ENCODE results near the gene FOLR2.
A peak's percentile ranks its signal among the peaks of the same experiment; 100 is the strongest.

The FOLR2 gene

GRCh38 chr11:72239849-72240460 lies 23.4 kb downstream of the FOLR2 start:
- DNase-seq (ENCODE audit: low spot score in 2 of 2): no peak
- H3K36me3 Mint-ChIP-seq: peaks cover 18% of the 10 kb centered on the region
- no peaks in the 10 kb centered on the region for H3K9me3 Mint-ChIP-seq
- no peak for ATAC-seq
- H3K4me3 Mint-ChIP-seq: peak overlapping the region; percentile 63
- H3K4me1 Mint-ChIP-seq: peaks cover 52% of the 10 kb centered on the region
- no peak overlapping the region for H3K27ac Mint-ChIP-seq

- ATAC-seq (peak; percentile 14), DNase-seq (ENCODE audit: low spot score in 2 of 2) (peak in 1 of 2 donors; percentile 58)
- peak overlapping the region; percentile 63 for H3K4me3 Mint-ChIP-seq
- H3K27ac Mint-ChIP-seq: no peak overlapping the region
- peaks cover 53% of the 10 kb centered on the region for H3K4me1 Mint-ChIP-seq
- no peaks in the 10 kb centered on the region for H3K9me3 Mint-ChIP-seq
- H3K36me3 Mint-ChIP-seq: peaks cover 14% of the 10 kb centered on the region
These were observed 24.1 kb downstream of the FOLR2 start for GRCh38 chr11:72240461-72241290.

GRCh38 chr11:72241291-72241781 lies 24.7 kb downstream of the FOLR2 start:
- H3K9me3 Mint-ChIP-seq: no peaks in the 10 kb centered on the region
- DNase-seq (ENCODE audit: low spot score in 2 of 2) (peak in 1 of 2 donors; percentile 48), ATAC-seq (no peak)
- no peak overlapping the region for H3K4me3 Mint-ChIP-seq
- no peak overlapping the region for H3K27ac Mint-ChIP-seq
- H3K36me3 Mint-ChIP-seq: peaks cover 9% of the 10 kb centered on the region
- H3K4me1 Mint-ChIP-seq: peaks cover 53% of the 10 kb centered on the region

GRCh38 chr11:72242141-72242540 lies 25.5 kb downstream of the FOLR2 start:
- no peak overlapping the region for H3K4me3 Mint-ChIP-seq
- H3K27ac Mint-ChIP-seq: no peak overlapping the region
- peaks cover under 1% of the 10 kb centered on the region for H3K36me3 Mint-ChIP-seq
- H3K4me1 Mint-ChIP-seq: peaks cover 53% of the 10 kb centered on the region
- ATAC-seq: no peak
- no peaks in the 10 kb centered on the region for H3K9me3 Mint-ChIP-seq
- DNase-seq (ENCODE audit: low spot score in 2 of 2): peak in 1 of 2 donors; percentile 41

- Mint-ChIP-seq H3K4me1 (peaks cover 53% of the 10 kb centered on the region), H3K4me3 (peak overlapping the region; percentile 37), H3K27ac (no peak overlapping the region), H3K9me3 (no peaks in the 10 kb centered on the region), H3K36me3 (no peaks in the 10 kb centered on the region)
- DNase-seq (ENCODE audit: low spot score in 2 of 2) (no peak), ATAC-seq (no peak)
These were observed 26.8 kb downstream of the FOLR2 start for GRCh38 chr11:72243173-72244059.

GRCh38 chr11:72244060-72244360 lies 27.4 kb downstream of the FOLR2 start, which contains the start of gene PHOX2A:
PHOX2A (minus strand) TSS chr11:72244176; CDS start chr11:72244004, 172 bp downstream.
- H3K4me1 Mint-ChIP-seq: peaks cover 50% of the 10 kb centered on the region
- H3K9me3 Mint-ChIP-seq: no peaks in the 10 kb centered on the region
- ATAC-seq (no peak), DNase-seq (ENCODE audit: low spot score in 2 of 2) (no peak)
- peak within 1 kb of the TSS; percentile 37 for H3K4me3 Mint-ChIP-seq
- no peaks in the 10 kb centered on the region for H3K36me3 Mint-ChIP-seq
- H3K27ac Mint-ChIP-seq: no peak within 1 kb of the TSS

GRCh38 chr11:72244361-72245262 lies 28.0 kb downstream of the FOLR2 start:
- no peaks in the 10 kb centered on the region for H3K9me3 Mint-ChIP-seq
- peaks cover 44% of the 10 kb centered on the region for H3K4me1 Mint-ChIP-seq
- H3K27ac Mint-ChIP-seq: no peak overlapping the region
- peak in 1 of 2 donors; percentile 50 for DNase-seq (ENCODE audit: low spot score in 2 of 2)
- no peak for ATAC-seq
- H3K4me3 Mint-ChIP-seq: peak overlapping the region; percentile 2
- H3K36me3 Mint-ChIP-seq: no peaks in the 10 kb centered on the region

GRCh38 chr11:72245263-72245816 lies 28.7 kb downstream of the FOLR2 start:
- no peak for ATAC-seq
- Mint-ChIP-seq H3K4me1 (peaks cover 41% of the 10 kb centered on the region), H3K9me3 (no peaks in the 10 kb centered on the region), H3K27ac (no peak overlapping the region), H3K4me3 (peak overlapping the region; percentile 2), H3K36me3 (no peaks in the 10 kb centered on the region)
- peak in 1 of 2 donors; percentile 47 for DNase-seq (ENCODE audit: low spot score in 2 of 2)

- Mint-ChIP-seq H3K36me3 (no peaks in the 10 kb centered on the region), H3K4me1 (peaks cover 18% of the 10 kb centered on the region), H3K4me3 (no peak overlapping the region), H3K27ac (no peak overlapping the region), H3K9me3 (no peaks in the 10 kb centered on the region)
- DNase-seq (ENCODE audit: low spot score in 2 of 2): peak in 1 of 2 donors; percentile 41
- no peak for ATAC-seq
These were observed 31.0 kb downstream of the FOLR2 start for GRCh38 chr11:72247584-72247983.

- DNase-seq (ENCODE audit: low spot score in 2 of 2) (no peak), ATAC-seq (no peak)
- H3K4me3 Mint-ChIP-seq: no peak overlapping the region
- H3K4me1 Mint-ChIP-seq: peaks cover 1% of the 10 kb centered on the region
- no peaks in the 10 kb centered on the region for H3K36me3 Mint-ChIP-seq
- no peaks in the 10 kb centered on the region for H3K9me3 Mint-ChIP-seq
- no peak overlapping the region for H3K27ac Mint-ChIP-seq
These were observed 33.4 kb downstream of the FOLR2 start for GRCh38 chr11:72249961-72250360.

GRCh38 chr11:72250661-72251464 lies 34.3 kb downstream of the FOLR2 start:
- Mint-ChIP-seq H3K9me3 (no peaks in the 10 kb centered on the region), H3K4me1 (no peaks in the 10 kb centered on the region), H3K4me3 (no peak overlapping the region), H3K27ac (no peak overlapping the region), H3K36me3 (no peaks in the 10 kb centered on the region)
- no peak for ATAC-seq
- DNase-seq (ENCODE audit: low spot score in 2 of 2): no peak

GRCh38 chr11:72251614-72252013 lies 35.0 kb downstream of the FOLR2 start:
- no peak overlapping the region for H3K27ac Mint-ChIP-seq
- H3K4me3 Mint-ChIP-seq: no peak overlapping the region
- H3K36me3 Mint-ChIP-seq: no peaks in the 10 kb centered on the region
- ATAC-seq (no peak), DNase-seq (ENCODE audit: low spot score in 2 of 2) (no peak)
- no peaks in the 10 kb centered on the region for H3K9me3 Mint-ChIP-seq
- H3K4me1 Mint-ChIP-seq: no peaks in the 10 kb centered on the region

GRCh38 chr11:72253392-72253791 lies 36.8 kb downstream of the FOLR2 start:
- ATAC-seq: no peak
- H3K4me1 Mint-ChIP-seq: no peaks in the 10 kb centered on the region

More at GRCh38 chr11:72253392-72253791, 36.8 kb downstream of the FOLR2 start:
- no peaks in the 10 kb centered on the region for H3K36me3 Mint-ChIP-seq
- H3K9me3 Mint-ChIP-seq: no peaks in the 10 kb centered on the region
- no peak for DNase-seq (ENCODE audit: low spot score in 2 of 2)
- H3K4me3 Mint-ChIP-seq: no peak overlapping the region
- H3K27ac Mint-ChIP-seq: no peak overlapping the region
